Tibial nerve (tissue), 4 donors: ENCODE results near the gene MS4A10. TPM values are rescaled to one million over a fixed set of nuclear protein-coding genes. Genes with fewer than 3 reads are reported as not detected.

Experiments used
- DNase-seq, 2 donors: peaks; one replicate each; pipeline ENCODE4 v3.0.0-alpha.2; 2019; ENCODE audit warnings: low spot score in 2 of 2
- H3K27ac ChIP-seq, 4 donors: fragments of 200-600 bp; sonication (generic) in 3 of 4; one replicate each; pipeline ENCODE4 v1.5.1; 2017 to 2019; ENCODE audit warnings: mild to moderate bottlenecking in 1 of 4
- H3K27me3 ChIP-seq, 2 donors: fragments of 200-600 bp; sonication (generic) in 1 of 2; one replicate each; pipeline versions ENCODE4 v1.5.1 to v1.6.0; 2017 to 2019
- H3K36me3 ChIP-seq, 3 donors: fragments of 200-600 bp; sonication (generic); one replicate each; pipeline ENCODE4 v1.5.1; 2018 to 2019
- H3K4me1 ChIP-seq, 4 donors: fragments of 200-600 bp; sonication (generic) in 3 of 4; one replicate each; pipeline ENCODE4 v1.5.1; 2017 to 2019
- H3K4me3 ChIP-seq, 4 donors: fragments of 200-600 bp; sonication (generic) in 3 of 4; one replicate each; pipeline ENCODE4 v1.5.1; 2017 to 2019; ENCODE audit warnings: mild to moderate bottlenecking in 1 of 4, moderate library complexity in 1 of 4
- H3K9me3 ChIP-seq, 4 donors: fragments of 200-600 bp; sonication (generic) in 3 of 4; one replicate each; pipeline ENCODE4 v1.5.1; 2017 to 2019
- CTCF ChIP-seq, 5 experiments: fragments of 200-600 bp in 3 of 5; fragments of 450-650 bp in 2 of 5; sonication (generic) in 3 of 5; IDR thresholded peaks; one replicate each; pipeline ENCODE4 v1.5.1; 2016 to 2019; ENCODE audit warnings: antibody characterized with exemption in 5 of 5, mild to moderate bottlenecking in 3 of 5, moderate library complexity in 2 of 5
- EP300 ChIP-seq, 2 donors: sonication (generic); formaldehyde crosslinking; IDR thresholded peaks; one replicate each; pipeline ENCODE4 v1.6.1; 2017; ENCODE audit warnings: antibody characterized with exemption in 2 of 2, mild to moderate bottlenecking in 1 of 2
- POLR2A ChIP-seq, 2 donors: fragments of 450-650 bp; IDR thresholded peaks; one replicate each; pipeline ENCODE4 v1.6.1; 2017; ENCODE audit warnings: antibody characterized with exemption in 2 of 2, mild to moderate bottlenecking in 2 of 2, moderate library complexity in 2 of 2
- WGBS, 2 donors: methylation state at CpG; one replicate each; pipeline ENCODE4 v1.1.5; 2018; 5-methylcytosine and 5-hydroxymethylcytosine counted together
- total RNA-seq, 4 donors: library from RNA; depleted of rRNA; stranded (reverse); fragments of >200 nt; gene quantifications; one replicate each; pipeline ENCODE4 v1.1.0, GENCODE V29; 2016

Gene MS4A10
- total RNA-seq, 4 donors from 2014 or later = not detected

GRCh38 chr11:60780774-60781173 is 4.4 kb upstream of the MS4A10 start:
- H3K9me3 ChIP-seq = no peaks in the 10 kb centered on the region
- TF ChIP-seq CTCF (IDR thresholded peaks at IDR 0.05) = no peak
- TF ChIP-seq POLR2A (IDR thresholded peaks at IDR 0.05) = no peak
- TF ChIP-seq EP300 (IDR thresholded peaks at IDR 0.05) = no peak
- no peaks in the 10 kb centered on the region for H3K36me3 ChIP-seq
- H3K4me1 ChIP-seq = peaks cover 0 to 12% (median 3%) of the 10 kb centered on the region in 4 donors
- no peak overlapping the region for H3K27ac ChIP-seq
- DNase-seq = no peak
- H3K27me3 ChIP-seq = no peaks in the 10 kb centered on the region
- H3K4me3 ChIP-seq = no peak overlapping the region

GRCh38 chr11:60781286-60781980 is 3.7 kb upstream of the MS4A10 start:
- no peak for DNase-seq
- Histone ChIP-seq H3K27ac (no peak overlapping the region), H3K9me3 (no peaks in the 10 kb centered on the region), H3K36me3 (no peaks in the 10 kb centered on the region), H3K4me3 (no peak overlapping the region), H3K27me3 (no peaks in the 10 kb centered on the region), H3K4me1 (peaks cover 0 to 13% (median 4%) of the 10 kb centered on the region in 4 donors)
- TF ChIP-seq EP300 (IDR thresholded peaks at IDR 0.05) (no peak), CTCF (IDR thresholded peaks at IDR 0.05) (no peak), POLR2A (IDR thresholded peaks at IDR 0.05) (no peak)
- WGBS, 2 donors = 68 to 72% methylated on average over 7 of the region's 7 CpGs

- 79 to 85% methylated on average over 4 of the region's 4 CpGs for WGBS, 2 donors
- no peak overlapping the region for H3K4me3 ChIP-seq
- TF ChIP-seq CTCF (IDR thresholded peaks at IDR 0.05) (no peak), EP300 (IDR thresholded peaks at IDR 0.05) (no peak), POLR2A (IDR thresholded peaks at IDR 0.05) (no peak)
- H3K27ac ChIP-seq = no peak overlapping the region
- no peaks in the 10 kb centered on the region for H3K9me3 ChIP-seq
- H3K4me1 ChIP-seq = peaks cover 0 to 18% (median 6%) of the 10 kb centered on the region in 4 donors
- no peaks in the 10 kb centered on the region for H3K36me3 ChIP-seq
- no peaks in the 10 kb centered on the region for H3K27me3 ChIP-seq
- no peak for DNase-seq
These were observed 3.2 kb upstream of the MS4A10 start for GRCh38 chr11:60781981-60782316.

DNA sequence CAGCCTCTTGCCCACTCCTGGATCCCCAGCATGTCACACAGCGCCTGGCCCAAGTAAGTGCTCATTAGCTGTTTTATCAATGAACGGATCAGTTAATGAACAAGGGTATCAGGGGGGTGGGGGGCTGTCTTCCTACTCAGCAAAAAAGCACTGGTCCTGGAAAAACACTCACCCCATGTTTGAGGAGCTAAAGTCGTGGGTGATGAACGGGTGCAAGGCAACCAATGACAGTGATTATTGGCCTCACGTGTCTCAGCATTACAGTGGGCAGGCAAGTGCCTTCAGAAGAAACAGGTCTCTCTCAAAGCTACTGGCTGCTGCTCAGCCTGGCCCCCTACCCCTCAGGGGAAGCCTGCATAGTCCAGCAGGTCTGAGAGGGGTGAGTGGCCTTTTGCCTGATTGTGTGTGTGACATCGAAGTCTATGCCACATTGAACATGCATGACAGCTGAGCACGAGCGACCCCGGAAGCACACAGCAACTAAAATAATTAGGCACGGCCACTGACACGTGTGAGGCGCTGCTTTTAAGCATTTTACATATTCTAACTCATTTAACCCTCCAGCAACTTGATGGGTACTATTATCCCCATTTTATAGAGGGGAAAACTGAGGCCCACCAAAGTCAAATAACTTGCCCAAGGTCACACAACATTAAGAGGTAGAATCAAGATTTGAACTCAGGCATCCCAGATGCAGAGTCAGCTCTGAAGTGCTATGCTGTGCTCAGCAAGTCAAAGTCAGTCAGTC is 2.6 kb upstream of the MS4A10 start:
- Histone ChIP-seq H3K4me1 (peaks cover 0 to 25% (median 6%) of the 10 kb centered on the region in 4 donors), H3K27me3 (no peaks in the 10 kb centered on the region), H3K36me3 (no peaks in the 10 kb centered on the region), H3K9me3 (no peaks in the 10 kb centered on the region), H3K4me3 (no peak overlapping the region), H3K27ac (no peak overlapping the region)
- WGBS, 2 donors = 81 to 83% methylated on average over 12 of the region's 12 CpGs
- no peak for TF ChIP-seq CTCF (IDR thresholded peaks at IDR 0.05)
- no peak for TF ChIP-seq EP300 (IDR thresholded peaks at IDR 0.05)
- TF ChIP-seq POLR2A (IDR thresholded peaks at IDR 0.05) = no peak
- no peak for DNase-seq

DNA sequence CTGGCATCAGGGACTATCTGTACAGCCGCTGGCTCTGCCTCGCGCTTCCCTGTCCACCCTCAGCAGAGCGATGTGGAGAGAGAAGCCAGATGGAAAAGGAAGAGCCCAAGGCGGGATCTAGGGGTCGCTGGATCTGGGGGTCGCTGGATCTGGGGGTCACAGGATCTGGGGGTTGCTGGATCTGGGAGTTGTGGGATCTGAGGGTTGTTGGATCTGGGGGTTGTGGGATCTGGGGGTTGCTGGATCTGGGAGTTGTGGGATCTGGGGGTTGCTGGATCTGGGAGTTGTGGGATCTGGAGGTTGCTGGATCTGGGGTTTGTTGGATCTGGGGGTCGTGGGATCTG is 2.0 kb upstream of the MS4A10 start:
- H3K36me3 ChIP-seq = no peaks in the 10 kb centered on the region
- H3K4me3 ChIP-seq = no peak overlapping the region
- TF ChIP-seq POLR2A (IDR thresholded peaks at IDR 0.05) = no peak
- no peaks in the 10 kb centered on the region for H3K27me3 ChIP-seq
- no peaks in the 10 kb centered on the region for H3K9me3 ChIP-seq
- 91 to 98% methylated on average over 8 of the region's 8 CpGs for WGBS, 2 donors
- no peak for DNase-seq
- H3K27ac ChIP-seq = no peak overlapping the region
- H3K4me1 ChIP-seq = peaks cover 0 to 26% (median 6%) of the 10 kb centered on the region in 4 donors
